NCI-H226 (cell line): Measurements from ENCODE around the gene OR6F1.
A peak's percentile ranks its signal among the peaks of the same experiment; 100 is the strongest.
"Not testable (repeated sequence)": the region's sequence is repeated elsewhere in the genome, so short reads cannot be mapped to it uniquely, and the experiment has no call there.

ENCODE experiments used
- DNase-seq: peaks from one replicate; pipeline ENCODE4 v3.0.0-alpha.2; 2015

OR6F1 gene

GRCh38 chr1:247716546-247716945 is at the start of gene OR6F1:
Gene OR6F1 (minus strand): TSS chr1:247716646. CDS start chr1:247712755, 3,891 bp downstream.
- DNase-seq: no peak

DNA sequence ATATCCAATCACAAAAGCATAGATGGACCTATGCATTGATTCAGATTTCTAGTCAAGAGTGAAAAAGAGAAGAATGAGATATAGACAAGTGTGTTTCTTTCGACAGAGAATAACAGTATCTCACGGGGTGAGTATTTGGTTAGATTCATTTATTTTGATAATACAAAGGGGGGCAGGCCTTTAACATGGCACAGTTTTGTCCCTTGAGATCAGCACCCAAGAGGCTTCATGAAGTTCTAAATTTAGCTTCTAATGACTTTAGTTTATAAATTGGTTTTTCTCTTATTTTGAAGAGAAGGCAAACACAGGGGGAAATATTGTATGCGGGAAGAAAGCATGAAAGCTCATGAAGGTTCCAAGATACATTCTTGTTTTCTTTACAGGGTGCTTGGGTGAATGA is 44.0 kb upstream of the OR6F1 start, which contains the start of gene OR1C1:
Gene OR1C1 (minus strand): TSS at position 101 of the 400 bp plus-strand sequence. CDS start 2,150 bp downstream, outside the sequence.
- DNase-seq: no peak

DNA sequence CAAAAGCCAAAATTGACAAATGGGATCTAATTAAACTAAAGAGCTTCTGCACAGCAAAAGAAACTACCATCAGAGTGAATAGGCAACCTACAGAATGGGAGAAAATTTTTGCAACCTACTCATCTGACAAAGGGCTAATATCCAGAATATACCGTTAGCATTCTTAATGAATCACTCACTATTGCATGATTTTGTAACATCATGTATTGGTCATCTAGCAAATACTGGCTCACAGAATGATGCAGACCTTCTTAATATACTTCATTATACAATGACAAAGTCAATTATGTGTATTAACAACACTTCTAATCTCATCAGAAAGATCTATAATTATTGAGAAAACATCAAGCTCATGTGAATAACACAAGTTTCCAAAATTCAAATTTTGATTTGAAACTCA is 37.9 kb upstream of the OR6F1 start:
- DNase-seq: peak; percentile 35

DNA sequence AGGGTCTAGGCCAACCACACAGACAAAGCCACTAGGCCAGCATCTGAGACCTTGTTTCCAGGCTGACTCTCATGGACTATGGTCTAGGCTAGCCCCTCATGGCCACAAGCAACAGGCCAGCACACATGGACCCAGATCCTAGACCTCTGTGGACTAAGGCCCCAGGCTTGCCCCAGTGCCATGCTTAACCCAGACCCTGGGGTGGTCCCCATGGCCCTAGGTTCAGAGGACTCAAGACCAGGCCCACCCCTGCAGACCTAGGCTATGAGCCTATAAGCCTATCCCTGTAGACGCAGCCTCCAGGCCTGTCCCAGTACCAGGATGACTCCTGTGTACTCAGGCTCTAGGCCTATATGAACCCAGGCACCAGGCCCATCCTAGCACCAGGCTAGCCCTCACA is 33.4 kb upstream of the OR6F1 start:
- DNase-seq: no peak

- DNase-seq: no peak
These were observed 31.6 kb upstream of the OR6F1 start, which contains the start of gene OR14A2 for GRCh38 chr1:247748041-247748440. Gene OR14A2 (minus strand): TSS chr1:247748141.

DNA sequence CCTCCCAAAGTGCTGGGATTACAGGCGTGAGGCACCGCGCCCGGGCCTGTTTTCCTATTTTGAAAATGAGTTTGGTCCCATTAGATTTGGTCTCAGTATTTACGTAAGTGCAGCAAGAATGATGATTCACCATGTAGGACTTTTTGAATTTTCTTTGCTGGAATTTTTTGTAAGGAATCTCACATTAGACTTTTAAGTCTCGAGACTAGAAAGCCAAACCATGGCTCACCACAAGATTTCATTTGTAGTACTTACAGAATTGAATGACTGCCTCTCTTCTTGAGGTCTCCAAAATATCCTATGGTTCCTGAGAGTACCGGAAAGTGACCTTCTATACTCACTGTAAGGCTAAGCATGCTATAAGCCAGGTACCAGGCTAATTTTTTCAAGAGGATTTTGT is 31.2 kb upstream of the OR6F1 start:
- peak; percentile 90 for DNase-seq

GRCh38 chr1:247746391-247746935 is 30.0 kb upstream of the OR6F1 start:
- peak; percentile 96 for DNase-seq

- peak; percentile 95 for DNase-seq
These were observed 25.8 kb upstream of the OR6F1 start for GRCh38 chr1:247742215-247742760.

DNA sequence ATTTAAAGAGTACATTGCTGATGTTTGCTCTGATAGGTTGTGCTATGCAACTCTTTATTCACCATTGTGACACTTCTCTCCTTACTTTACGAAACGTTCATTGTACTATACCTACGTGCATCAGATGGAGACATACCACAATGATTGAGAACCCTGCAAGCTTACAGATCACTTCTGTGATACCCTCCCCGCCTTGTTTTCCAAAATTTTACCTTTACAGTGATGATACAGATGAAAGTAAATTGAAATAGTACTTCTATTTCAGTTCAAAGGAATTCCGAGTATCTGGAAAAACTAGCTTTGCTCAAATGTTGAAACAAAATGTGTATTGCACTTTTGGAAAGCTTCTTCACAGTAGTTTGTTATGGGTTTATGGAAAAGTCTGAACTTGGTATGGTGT is 25.3 kb upstream of the OR6F1 start:
- DNase-seq: no peak

- DNase-seq: peak; percentile 82
These were observed 24.3 kb upstream of the OR6F1 start for GRCh38 chr1:247740721-247741120.

DNA sequence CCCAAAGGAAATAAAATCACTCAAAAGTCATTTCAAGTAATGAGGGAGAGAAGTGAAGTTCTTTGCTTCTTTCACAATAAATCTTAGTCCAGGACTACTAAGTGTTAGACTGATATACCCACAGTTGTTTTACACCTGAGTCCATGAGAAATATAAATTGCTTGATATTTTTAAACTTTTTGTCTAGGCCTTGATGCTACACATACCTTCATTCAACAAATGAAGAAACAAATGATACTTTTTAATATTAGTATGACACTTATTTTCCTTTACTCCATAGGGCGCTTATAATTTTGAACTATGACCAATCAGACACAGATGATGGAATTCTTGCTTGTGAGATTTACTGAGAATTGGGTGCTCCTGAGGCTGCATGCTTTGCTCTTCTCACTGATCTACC is 21.9 kb upstream of the OR6F1 start, which contains the start of gene OR14K1:
Gene OR14K1 (plus strand): TSS at position 301 of the 400 bp plus-strand sequence. CDS start 0 bp downstream, at position 301.
- no peak for DNase-seq

DNA sequence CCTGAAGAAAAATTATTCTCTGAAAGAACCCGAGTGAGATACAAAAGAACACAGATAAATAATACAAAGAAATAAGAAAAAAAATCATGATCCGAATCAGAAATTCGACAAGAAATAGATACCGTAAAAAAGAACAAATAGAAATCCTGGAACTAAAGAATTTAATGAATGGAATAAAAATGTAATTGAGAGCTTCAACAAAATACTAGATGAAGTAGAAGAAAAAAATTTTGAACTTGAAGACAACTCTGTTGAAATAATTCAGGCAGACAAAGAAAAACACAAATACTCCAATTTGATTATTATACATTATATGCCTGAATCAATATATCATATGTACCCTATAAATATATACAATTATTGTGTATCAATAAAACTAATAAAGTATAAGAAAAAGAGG is 4.8 kb upstream of the OR6F1 start:
- no peak for DNase-seq

- no peak for DNase-seq
These were observed 2.7 kb downstream of the OR6F1 start for GRCh38 chr1:247713753-247714152.

DNA sequence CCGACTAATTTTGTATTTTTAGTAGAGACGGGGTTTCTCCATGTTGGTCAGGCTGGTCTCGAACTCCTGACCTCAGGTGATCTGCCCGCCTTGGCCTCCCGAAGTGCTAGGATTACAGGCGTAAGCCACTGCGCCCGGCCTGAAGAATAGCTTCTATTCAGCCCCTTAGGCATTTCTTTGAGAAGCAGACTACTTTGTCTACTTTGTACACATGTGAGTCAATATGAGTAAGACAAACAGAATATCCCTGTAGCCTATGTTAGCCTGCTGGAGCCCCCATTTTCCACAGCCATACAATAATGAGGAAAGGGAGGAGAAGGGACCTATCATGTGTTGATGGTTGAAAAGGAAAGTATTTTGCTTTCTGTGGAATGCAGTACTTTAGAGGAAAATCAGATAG is 5.8 kb downstream of the OR6F1 start:
- not testable (repeated sequence) for DNase-seq

- no peak for DNase-seq
These were observed 15.1 kb downstream of the OR6F1 start for GRCh38 chr1:247701338-247701737.

- peak; percentile 69 for DNase-seq
These were observed 35.1 kb downstream of the OR6F1 start for GRCh38 chr1:247681288-247681897.

GRCh38 chr1:247680171-247680570 is 36.3 kb downstream of the OR6F1 start:
- no peak for DNase-seq

GRCh38 chr1:247679639-247680038 is 36.8 kb downstream of the OR6F1 start, which contains the start of gene OR13G1:
Gene OR13G1 (minus strand): TSS chr1:247679739. CDS start chr1:247673041, 6,698 bp downstream.
- DNase-seq: no peak

GRCh38 chr1:247669225-247669624 is 47.2 kb downstream of the OR6F1 start:
- DNase-seq: no peak
